ENCODE results near the gene USP3.

USP3 gene

DNA sequence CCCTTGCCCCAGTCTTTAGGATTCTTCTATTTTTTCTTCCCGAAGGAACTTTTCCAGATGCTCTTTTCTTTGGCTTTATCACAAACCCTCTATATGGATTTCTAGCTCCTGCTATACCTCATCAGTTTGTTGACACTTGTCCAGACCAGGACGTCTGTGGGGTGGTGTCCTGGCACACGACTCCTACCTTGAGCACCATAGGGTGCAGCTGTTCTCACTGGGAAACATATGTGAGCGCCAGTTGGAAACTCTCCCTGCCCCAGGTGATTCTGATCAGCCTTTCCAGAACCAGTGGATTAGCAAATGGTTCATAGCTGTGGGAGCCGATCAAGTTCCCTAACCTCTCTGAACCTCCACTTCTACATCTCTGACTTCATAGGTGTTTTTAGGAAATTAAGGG is 40.6 kb upstream of the USP3 start:
- no peak for ATAC-seq
- TF ChIP-seq ZC3H10 (CRISPR knock-in tag; IDR thresholded peaks at IDR 0.05) (no peak), ISL1 (CRISPR knock-in tag; IDR thresholded peaks at IDR 0.05) (no peak), CREB5 (CRISPR knock-in tag; IDR thresholded peaks at IDR 0.05; ENCODE audit: low read depth) (no peak), GLIS3 (CRISPR knock-in tag; IDR thresholded peaks at IDR 0.05) (no peak), ZFP30 (CRISPR knock-in tag; IDR thresholded peaks at IDR 0.05) (no peak), ZNF565 (CRISPR knock-in tag; conservative IDR thresholded peaks at IDR 0.05; ENCODE audit: low read depth) (no peak), TCF4 (CRISPR knock-in tag; IDR thresholded peaks at IDR 0.05; ENCODE audit: borderline replicate concordance) (no peak), PPARA (CRISPR knock-in tag; IDR thresholded peaks at IDR 0.05; ENCODE audit: borderline replicate concordance) (no peak), BACH2 (CRISPR knock-in tag; IDR thresholded peaks at IDR 0.05; ENCODE audit: borderline replicate concordance) (no peak), ZNF8 (CRISPR knock-in tag; IDR thresholded peaks at IDR 0.05) (no peak), ZFP3 (CRISPR knock-in tag; IDR thresholded peaks at IDR 0.05) (no peak), RARB (CRISPR knock-in tag; IDR thresholded peaks at IDR 0.05) (no peak), ZNF70 (CRISPR knock-in tag; IDR thresholded peaks at IDR 0.05) (no peak)
- TF ChIP-seq, protein P1, sequence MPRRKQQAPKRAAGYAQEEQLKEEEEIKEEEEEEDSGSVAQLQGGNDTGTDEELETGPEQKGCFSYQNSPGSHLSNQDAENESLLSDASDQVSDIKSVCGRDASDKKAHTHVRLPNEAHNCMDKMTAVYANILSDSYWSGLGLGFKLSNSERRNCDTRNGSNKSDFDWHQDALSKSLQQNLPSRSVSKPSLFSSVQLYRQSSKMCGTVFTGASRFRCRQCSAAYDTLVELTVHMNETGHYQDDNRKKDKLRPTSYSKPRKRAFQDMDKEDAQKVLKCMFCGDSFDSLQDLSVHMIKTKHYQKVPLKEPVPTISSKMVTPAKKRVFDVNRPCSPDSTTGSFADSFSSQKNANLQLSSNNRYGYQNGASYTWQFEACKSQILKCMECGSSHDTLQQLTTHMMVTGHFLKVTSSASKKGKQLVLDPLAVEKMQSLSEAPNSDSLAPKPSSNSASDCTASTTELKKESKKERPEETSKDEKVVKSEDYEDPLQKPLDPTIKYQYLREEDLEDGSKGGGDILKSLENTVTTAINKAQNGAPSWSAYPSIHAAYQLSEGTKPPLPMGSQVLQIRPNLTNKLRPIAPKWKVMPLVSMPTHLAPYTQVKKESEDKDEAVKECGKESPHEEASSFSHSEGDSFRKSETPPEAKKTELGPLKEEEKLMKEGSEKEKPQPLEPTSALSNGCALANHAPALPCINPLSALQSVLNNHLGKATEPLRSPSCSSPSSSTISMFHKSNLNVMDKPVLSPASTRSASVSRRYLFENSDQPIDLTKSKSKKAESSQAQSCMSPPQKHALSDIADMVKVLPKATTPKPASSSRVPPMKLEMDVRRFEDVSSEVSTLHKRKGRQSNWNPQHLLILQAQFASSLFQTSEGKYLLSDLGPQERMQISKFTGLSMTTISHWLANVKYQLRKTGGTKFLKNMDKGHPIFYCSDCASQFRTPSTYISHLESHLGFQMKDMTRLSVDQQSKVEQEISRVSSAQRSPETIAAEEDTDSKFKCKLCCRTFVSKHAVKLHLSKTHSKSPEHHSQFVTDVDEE (CRISPR knock-in tag; IDR thresholded peaks at IDR 0.05): no peak
- TF ChIP-seq, protein P2, sequence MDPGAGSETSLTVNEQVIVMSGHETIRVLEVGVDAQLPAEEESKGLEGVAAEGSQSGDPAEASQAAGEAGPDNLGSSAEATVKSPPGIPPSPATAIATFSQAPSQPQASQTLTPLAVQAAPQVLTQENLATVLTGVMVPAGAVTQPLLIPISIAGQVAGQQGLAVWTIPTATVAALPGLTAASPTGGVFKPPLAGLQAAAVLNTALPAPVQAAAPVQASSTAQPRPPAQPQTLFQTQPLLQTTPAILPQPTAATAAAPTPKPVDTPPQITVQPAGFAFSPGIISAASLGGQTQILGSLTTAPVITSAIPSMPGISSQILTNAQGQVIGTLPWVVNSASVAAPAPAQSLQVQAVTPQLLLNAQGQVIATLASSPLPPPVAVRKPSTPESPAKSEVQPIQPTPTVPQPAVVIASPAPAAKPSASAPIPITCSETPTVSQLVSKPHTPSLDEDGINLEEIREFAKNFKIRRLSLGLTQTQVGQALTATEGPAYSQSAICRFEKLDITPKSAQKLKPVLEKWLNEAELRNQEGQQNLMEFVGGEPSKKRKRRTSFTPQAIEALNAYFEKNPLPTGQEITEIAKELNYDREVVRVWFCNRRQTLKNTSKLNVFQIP (CRISPR knock-in tag; IDR thresholded peaks at IDR 0.05; ENCODE audit: borderline replicate concordance, low read depth): no peak
- TF ChIP-seq, protein P3, sequence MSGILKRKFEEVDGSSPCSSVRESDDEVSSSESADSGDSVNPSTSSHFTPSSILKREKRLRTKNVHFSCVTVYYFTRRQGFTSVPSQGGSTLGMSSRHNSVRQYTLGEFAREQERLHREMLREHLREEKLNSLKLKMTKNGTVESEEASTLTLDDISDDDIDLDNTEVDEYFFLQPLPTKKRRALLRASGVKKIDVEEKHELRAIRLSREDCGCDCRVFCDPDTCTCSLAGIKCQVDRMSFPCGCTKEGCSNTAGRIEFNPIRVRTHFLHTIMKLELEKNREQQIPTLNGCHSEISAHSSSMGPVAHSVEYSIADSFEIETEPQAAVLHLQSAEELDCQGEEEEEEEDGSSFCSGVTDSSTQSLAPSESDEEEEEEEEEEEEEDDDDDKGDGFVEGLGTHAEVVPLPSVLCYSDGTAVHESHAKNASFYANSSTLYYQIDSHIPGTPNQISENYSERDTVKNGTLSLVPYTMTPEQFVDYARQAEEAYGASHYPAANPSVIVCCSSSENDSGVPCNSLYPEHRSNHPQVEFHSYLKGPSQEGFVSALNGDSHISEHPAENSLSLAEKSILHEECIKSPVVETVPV (CRISPR knock-in tag; IDR thresholded peaks at IDR 0.05): no peak

DNA sequence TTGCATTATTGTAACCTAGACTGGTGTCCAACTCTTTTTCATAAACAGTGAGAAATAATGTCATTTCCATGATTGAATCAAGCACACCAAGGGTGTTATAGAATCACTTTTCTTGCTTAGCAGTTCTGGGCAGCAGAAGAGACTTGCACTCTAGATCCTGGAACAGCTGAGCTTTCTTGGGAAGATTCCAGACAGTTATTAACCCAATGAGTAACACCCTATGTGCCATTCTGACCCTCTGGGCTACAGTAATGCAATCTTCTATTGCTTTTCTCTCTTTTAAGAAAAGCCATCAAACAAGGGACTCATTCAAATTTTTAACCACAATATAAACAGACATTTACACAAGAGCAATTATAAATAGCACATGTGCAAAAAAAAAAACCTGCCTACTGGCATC is 39.3 kb upstream of the USP3 start:
- TF ChIP-seq SNAI2 (CRISPR knock-in tag; IDR thresholded peaks at IDR 0.05) (no peak), ZNF8 (CRISPR knock-in tag; IDR thresholded peaks at IDR 0.05) (no peak), ARNTL (CRISPR knock-in tag; IDR thresholded peaks at IDR 0.05; ENCODE audit: borderline replicate concordance, low read depth) (no peak), ZFP3 (CRISPR knock-in tag; IDR thresholded peaks at IDR 0.05) (no peak), RARB (CRISPR knock-in tag; IDR thresholded peaks at IDR 0.05) (no peak), ESRRG (CRISPR knock-in tag; IDR thresholded peaks at IDR 0.05) (no peak), PPARA (CRISPR knock-in tag; IDR thresholded peaks at IDR 0.05; ENCODE audit: borderline replicate concordance) (no peak), ZNF565 (CRISPR knock-in tag; conservative IDR thresholded peaks at IDR 0.05; ENCODE audit: low read depth) (no peak), TOX (CRISPR knock-in tag; IDR thresholded peaks at IDR 0.05; ENCODE audit: borderline replicate concordance) (no peak), GLIS3 (CRISPR knock-in tag; IDR thresholded peaks at IDR 0.05) (no peak), ISL1 (CRISPR knock-in tag; IDR thresholded peaks at IDR 0.05) (no peak)
- TF ChIP-seq, protein P4, sequence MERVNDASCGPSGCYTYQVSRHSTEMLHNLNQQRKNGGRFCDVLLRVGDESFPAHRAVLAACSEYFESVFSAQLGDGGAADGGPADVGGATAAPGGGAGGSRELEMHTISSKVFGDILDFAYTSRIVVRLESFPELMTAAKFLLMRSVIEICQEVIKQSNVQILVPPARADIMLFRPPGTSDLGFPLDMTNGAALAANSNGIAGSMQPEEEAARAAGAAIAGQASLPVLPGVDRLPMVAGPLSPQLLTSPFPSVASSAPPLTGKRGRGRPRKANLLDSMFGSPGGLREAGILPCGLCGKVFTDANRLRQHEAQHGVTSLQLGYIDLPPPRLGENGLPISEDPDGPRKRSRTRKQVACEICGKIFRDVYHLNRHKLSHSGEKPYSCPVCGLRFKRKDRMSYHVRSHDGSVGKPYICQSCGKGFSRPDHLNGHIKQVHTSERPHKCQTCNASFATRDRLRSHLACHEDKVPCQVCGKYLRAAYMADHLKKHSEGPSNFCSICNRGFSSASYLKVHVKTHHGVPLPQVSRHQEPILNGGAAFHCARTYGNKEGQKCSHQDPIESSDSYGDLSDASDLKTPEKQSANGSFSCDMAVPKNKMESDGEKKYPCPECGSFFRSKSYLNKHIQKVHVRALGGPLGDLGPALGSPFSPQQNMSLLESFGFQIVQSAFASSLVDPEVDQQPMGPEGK (CRISPR knock-in tag; IDR thresholded peaks at IDR 0.05; ENCODE audit: borderline replicate concordance): no peak
- TF ChIP-seq, protein P1 (CRISPR knock-in tag; IDR thresholded peaks at IDR 0.05): no peak
- TF ChIP-seq, protein P3 (CRISPR knock-in tag; IDR thresholded peaks at IDR 0.05): no peak
- TF ChIP-seq, protein P2 (CRISPR knock-in tag; IDR thresholded peaks at IDR 0.05; ENCODE audit: borderline replicate concordance, low read depth): no peak
- no peak for ATAC-seq

Measured in SK-N-SH treated with all-trans-retinoic acid at 6 μM for 48 hours (cell line).